GM21526 (cell line): ENCODE data around the gene TSPAN14.
"Not testable (repeated sequence)": the region's sequence is repeated elsewhere in the genome, so short reads cannot be mapped to it uniquely, and the experiment has no call there.

Source experiments
- ATAC-seq: cut with Tn5 transposase; IDR thresholded peaks from one replicate; pipeline ENCODE4 v1.9.1; 2021; ENCODE audit warnings: moderate library complexity; ENCODE audit not compliant: unreplicated experiment, low FRiP score

TSPAN14 gene, protein sequence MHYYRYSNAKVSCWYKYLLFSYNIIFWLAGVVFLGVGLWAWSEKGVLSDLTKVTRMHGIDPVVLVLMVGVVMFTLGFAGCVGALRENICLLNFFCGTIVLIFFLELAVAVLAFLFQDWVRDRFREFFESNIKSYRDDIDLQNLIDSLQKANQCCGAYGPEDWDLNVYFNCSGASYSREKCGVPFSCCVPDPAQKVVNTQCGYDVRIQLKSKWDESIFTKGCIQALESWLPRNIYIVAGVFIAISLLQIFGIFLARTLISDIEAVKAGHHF

DNA sequence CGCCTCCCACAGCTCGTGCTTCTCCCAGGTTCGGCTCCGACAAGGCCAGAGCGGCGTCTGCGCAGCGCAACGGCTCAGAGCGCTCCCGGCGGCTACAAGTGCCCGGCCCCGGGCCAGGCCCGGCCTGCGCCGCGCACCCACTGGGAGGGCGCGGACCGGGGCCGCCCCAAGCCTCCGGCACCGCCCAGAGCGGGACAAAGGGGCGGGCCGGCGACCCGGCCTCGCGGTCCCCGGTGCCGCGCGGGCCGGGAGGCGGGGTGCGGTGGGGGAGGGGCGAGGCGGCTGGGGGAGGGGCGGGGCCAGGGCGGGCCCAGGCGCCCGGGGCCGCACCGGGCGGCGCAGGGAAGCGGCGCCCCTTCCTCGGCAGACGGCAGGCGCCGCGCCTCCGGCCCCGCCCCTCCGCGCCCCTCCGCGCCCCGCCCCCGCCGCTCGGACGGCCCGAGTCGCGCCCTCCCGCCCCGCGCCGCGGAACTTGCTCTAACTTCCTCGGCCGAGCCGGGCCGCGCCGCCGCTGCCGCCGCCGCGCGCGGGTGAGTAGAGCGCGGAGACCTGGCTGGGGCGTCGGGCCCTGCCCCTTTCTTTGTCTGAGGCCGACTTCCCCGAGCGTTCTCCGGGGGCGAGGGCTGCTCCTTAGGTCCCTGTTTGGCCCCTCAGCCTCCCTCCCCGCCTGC, at the start of gene TSPAN14:
Gene TSPAN14 (plus strand): TSS at position 469 of the 671 bp plus-strand sequence. CDS start 34,924 bp downstream, outside the sequence.
- ATAC-seq: peak; percentile 61

- ATAC-seq: no peak
Observed at GRCh38 chr10:80405035-80405434, 49.1 kb upstream of the TSPAN14 start.

DNA sequence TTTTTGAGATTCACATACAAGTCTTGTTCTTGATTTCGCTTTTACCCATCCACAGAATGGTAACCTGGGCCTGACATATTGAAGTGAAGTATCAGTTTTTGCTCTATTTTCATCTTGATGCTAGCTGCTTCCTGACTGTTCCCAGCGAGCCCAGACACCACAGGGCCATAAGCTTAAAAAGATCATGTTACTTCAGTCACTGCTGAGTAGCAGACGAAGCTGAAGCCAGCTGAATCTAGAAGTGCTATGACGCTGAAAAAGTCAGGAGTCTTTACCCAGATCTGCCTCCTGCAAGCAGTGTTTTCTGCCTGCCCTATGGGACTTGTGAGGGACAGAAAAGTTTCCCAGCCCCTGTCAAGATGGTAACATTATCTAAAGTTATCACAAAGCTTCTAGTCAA, 48.5 kb upstream of the TSPAN14 start:
- no peak for ATAC-seq

DNA sequence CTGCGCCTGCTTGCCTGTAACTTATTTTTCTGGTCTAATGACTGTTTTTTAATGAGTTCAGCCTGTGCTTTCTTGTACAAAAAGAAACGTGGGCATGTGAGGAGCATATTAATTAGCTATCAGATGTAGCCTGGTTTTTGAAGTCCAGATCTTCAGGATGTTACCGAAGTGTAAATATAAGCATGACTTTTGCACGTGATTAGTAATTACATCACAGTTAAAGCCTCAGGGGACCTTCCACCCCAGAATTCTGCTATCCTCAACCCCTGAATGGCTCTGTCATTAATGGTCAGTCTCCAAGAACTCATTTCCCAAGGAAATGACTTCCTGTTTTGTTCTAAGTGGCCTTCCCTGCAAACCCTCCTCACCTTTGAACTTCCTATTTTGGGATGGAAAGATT, 47.9 kb upstream of the TSPAN14 start:
- ATAC-seq: no peak

GRCh38 chr10:80407812-80408241, 46.3 kb upstream of the TSPAN14 start:
- peak; percentile 24 for ATAC-seq

- ATAC-seq: peak; percentile 98
Observed at GRCh38 chr10:80408242-80409101, 45.6 kb upstream of the TSPAN14 start, which contains the start of gene PRXL2A. TSS of gene PRXL2A (plus strand) at chr10:80408551. CDS start at chr10:80420468, 11,917 bp downstream.

- ATAC-seq: no peak
Observed at GRCh38 chr10:80409121-80409520, 45.0 kb upstream of the TSPAN14 start.

- ATAC-seq: no peak
Observed at GRCh38 chr10:80410122-80410521, 44.0 kb upstream of the TSPAN14 start.

GRCh38 chr10:80410578-80411145, 43.4 kb upstream of the TSPAN14 start:
- ATAC-seq: no peak

DNA sequence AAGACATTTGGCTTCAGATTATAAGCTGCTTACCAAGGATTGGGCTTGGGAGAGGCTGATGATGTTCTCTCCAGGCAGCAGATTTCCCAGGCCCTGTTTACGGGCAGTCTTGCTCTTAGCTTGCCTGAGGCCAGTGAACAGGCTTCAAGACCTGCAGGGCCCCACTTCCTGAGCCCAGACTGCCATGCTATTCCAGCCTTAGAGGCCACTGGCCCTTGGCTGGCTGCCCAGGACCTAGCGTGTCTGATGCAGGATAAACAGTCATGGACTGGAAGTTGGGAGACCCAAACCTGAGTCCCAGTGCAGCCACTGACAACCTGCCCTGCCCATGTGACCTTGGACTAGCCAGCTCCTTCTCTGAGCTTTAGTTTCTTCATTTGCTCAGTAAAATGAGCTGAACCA, 42.8 kb upstream of the TSPAN14 start:
- ATAC-seq: no peak

GRCh38 chr10:80411681-80412220, 42.4 kb upstream of the TSPAN14 start:
- no peak for ATAC-seq

DNA sequence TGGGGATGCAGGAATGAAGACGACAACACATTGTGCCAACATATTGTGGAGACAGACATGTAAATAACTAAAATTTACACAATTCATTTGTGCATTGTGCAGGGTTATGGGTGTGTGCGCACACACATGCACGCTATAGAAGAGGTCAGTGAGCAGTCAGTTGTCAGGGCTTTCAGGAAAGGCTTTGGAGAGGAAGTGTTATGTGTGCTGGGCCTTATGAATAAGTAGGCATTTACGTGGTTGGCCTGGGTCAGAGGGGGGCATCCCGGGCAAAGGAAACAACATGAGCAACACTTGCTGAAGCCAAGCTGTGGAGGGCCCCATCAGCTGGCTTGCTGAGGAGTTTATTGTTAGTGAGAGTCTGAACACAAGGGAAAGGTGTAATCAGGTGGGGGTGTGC, 41.6 kb upstream of the TSPAN14 start:
- no peak for ATAC-seq

DNA sequence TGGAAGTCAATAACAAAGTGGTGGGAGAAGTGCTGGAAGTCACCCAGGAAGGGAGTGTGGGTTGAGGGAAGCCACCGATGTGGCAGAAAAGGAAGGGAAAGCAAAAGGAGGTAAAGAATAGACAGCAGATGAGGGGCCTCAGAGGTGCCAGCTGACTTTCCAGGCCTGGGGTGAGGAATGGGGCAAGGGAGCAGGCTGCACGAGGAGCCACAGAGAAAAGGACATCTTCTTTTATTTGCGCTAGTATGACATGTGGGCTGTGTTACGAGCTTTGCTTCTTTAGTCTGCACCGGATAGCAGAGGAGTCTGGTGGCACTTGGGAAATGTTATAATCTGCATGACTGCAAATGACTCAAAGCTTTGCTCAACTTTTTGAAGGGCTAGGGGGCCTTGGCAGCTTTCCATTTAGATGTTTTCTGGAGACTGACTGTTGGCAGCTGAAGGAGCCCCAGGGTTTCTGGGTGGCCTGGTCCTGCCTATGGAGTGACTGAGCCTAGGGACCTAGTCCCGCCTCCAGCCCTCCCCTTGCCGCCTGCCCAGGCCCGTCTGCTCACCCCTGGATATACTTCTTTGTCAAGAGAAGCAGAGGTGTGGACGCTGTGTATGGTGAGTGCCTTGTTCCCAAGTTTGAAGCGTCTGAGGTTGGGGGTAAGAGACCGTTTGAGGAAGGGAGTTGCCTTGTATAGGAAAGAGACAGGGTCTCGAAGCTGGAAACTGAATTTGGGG, 40.7 kb upstream of the TSPAN14 start:
- ATAC-seq: no peak

DNA sequence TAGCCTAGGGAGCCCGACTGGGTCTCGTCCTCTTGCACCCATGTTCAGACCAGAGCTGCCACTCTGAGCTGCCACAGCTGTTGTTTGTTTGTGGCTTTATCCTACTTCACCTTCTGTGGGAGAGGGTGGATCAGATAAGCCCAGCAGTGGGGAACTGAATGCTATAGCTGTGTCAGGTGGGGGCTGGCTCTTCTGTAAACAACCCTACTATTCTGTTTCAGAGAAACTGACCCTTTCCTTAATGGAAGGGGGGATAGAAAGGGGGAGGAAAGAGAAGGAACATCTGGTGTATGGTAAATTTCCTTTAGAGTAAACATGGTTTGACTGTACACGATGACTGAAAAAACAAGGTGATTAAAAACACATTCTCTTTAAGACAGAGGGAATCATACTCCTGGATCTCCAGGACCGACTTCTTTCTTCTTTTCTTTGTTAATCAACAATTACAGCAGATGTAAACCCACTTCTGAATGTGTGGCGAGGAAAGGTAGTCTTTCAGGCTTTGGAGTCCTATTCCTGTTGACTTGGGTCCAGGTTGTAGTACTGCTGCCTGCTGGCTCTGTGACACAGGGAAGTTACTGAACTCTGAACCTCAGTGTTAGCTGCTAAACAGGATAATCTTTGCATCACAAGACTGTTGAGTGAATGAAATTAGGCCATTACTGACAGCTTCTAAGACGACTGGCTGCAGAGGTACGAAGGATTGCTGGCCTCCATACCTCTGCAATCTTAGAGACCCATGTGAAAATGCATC, 39.8 kb upstream of the TSPAN14 start:
- no peak for ATAC-seq

- no peak for ATAC-seq
Observed at GRCh38 chr10:80415734-80416478, 38.2 kb upstream of the TSPAN14 start.

DNA sequence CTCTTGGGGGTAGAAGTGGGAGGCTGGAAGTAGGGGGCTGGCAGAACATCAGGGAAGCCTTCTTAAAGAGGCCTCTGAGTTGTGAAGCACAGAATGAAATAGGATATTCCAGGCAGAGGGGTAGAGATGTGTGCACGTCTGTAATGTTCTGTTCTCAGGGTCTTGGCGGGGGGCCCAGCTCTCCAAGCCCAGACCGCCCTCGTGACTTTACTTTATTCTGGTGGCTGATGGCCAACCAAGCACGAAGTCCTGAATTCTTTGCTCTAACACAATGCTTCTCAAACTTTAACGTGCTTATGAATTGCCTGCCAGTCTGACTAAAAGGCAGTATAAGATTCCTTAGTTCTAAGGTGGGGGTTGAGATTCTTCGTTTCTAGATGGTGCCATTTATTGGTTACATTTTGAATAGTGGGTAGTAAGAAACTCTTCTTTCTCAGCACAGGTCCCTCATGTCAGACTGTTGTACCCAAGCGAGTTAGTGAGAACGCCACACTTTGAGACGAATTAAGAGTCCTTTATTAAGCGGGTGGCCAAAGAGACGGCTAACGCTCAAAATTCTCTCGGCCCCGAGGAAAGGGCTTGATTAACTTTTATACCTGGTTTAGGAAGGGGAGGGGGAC, 37.5 kb upstream of the TSPAN14 start:
- ATAC-seq: no peak

DNA sequence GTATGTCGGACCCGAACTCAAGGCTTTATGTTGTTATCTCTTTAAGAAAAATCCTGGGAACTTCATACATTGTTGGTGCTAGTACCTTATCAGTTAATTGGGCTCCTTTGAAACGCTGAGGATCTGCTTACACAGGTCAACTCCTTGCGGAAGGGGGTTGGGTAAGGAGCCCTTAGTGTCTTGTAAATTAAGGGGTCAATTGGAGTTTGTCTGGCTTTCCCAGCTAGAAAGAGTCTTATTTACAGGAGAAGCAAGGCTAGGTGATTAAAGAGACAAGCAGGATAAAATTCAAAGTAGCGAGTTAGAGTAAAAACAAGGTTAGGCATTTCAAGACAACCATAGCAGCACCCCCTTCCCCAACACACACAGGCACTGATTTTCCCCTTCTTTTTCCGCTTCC, 36.9 kb upstream of the TSPAN14 start:
- ATAC-seq: not testable (repeated sequence)
